Lower lobe of right lung (tissue), 2 donors: ENCODE measurements around the gene OBSCN. TPM values are rescaled to one million over a fixed set of nuclear protein-coding genes. Genes with fewer than 3 reads are reported as not detected.

Experiments used
- ATAC-seq, 2 donors: fragments of 200-7000 bp; cut with Tn5 transposase; one replicate each; pipeline ENCODE4 v1.9.1; 2020 to 2022; ENCODE audit warnings: mild to moderate bottlenecking in 2 of 2, moderate library complexity in 2 of 2
- DNase-seq: peaks from one replicate; pipeline ENCODE4 v3.0.0-alpha.2; 2020
- H3K27ac ChIP-seq: fragments of 200-600 bp; one replicate; pipeline ENCODE4 v1.8.0; 2022
- H3K27me3 ChIP-seq: fragments of 200-600 bp; one replicate; pipeline ENCODE4 v1.8.0; 2022; ENCODE audit warnings: low read depth
- H3K36me3 ChIP-seq: fragments of 200-600 bp; one replicate; pipeline ENCODE4 v1.8.0; 2022; ENCODE audit warnings: mild to moderate bottlenecking
- H3K4me1 ChIP-seq: fragments of 200-600 bp; one replicate; pipeline ENCODE4 v1.8.0; 2022
- H3K4me3 ChIP-seq: fragments of 200-600 bp; one replicate; pipeline ENCODE4 v1.8.0; 2022; ENCODE audit warnings: mild to moderate bottlenecking
- H3K9me3 ChIP-seq: fragments of 200-600 bp; one replicate; pipeline ENCODE4 v1.8.0; 2022
- intact Hi-C: fragments of 100-400 bp; cut with DNase I; formaldehyde crosslinking; loops from one replicate; pipeline ENCODE4 v1.11.0; 2022
- total RNA-seq: library from RNA; stranded (reverse); fragmentation: NEBNext Ultra II Directional; extraction: Animal tissue kit (Norgen Biotek cat#: 25700); gene quantifications from one replicate; pipeline ENCODE4 v1.2.1, GENCODE V29; 2021
- TF ChIP-seq, protein P1 (sequence below): fragments of 200-600 bp; IDR thresholded peaks from one replicate; pipeline ENCODE4 v1.8.0; 2022; ENCODE audit warnings: antibody characterized with exemption, mild to moderate bottlenecking
- donor health status: DM: no; HTN: yes; CAD: no; lungs with severe emphysema.

The OBSCN gene
- total RNA-seq, 1 donor from 2014 or later, result 35.6 TPM

DNA sequence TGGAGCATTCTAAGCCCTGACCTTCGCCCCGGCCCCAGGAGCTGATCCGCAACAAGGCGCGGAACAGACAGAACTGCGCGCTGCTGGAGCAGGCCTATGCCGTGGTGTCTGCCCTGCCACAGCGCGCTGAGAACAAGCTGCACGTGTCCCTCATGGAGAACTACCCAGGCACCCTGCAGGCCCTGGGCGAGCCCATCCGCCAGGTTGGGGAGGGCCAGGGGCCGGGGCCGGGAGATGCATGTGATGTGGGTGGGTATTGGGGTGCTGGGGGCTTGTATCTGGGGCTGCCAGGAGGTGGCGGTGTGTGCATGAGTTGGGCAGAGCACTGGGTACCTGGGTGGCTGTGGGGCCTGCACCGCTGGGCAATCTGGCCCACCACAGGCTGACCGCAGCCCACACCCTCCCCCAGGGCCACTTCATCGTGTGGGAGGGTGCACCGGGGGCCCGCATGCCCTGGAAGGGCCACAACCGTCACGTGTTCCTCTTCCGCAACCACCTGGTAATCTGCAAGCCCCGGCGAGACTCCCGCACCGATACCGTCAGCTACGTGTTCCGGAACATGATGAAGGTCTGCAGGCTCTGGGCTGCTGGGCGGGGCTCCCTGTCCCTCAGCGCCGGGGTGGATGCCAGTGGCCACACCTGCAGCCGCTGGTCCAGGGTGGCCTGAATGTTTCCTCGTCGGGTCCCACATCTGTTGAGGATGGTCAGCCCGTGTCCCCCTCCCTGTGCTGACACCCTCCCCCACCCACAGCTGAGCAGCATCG lies 133.0 kb downstream of the OBSCN start:
- H3K4me1 ChIP-seq, result no peaks in the 10 kb centered on the region
- H3K27me3 ChIP-seq, result no peaks in the 10 kb centered on the region
- ATAC-seq (no peak), DNase-seq (peak; percentile 41)
- intact Hi-C loops, result no loop called here
- H3K4me3 ChIP-seq, result no peak overlapping the region
- H3K9me3 ChIP-seq, result no peaks in the 10 kb centered on the region
- peaks cover 43% of the 10 kb centered on the region for H3K36me3 ChIP-seq
- TF ChIP-seq, protein P1, sequence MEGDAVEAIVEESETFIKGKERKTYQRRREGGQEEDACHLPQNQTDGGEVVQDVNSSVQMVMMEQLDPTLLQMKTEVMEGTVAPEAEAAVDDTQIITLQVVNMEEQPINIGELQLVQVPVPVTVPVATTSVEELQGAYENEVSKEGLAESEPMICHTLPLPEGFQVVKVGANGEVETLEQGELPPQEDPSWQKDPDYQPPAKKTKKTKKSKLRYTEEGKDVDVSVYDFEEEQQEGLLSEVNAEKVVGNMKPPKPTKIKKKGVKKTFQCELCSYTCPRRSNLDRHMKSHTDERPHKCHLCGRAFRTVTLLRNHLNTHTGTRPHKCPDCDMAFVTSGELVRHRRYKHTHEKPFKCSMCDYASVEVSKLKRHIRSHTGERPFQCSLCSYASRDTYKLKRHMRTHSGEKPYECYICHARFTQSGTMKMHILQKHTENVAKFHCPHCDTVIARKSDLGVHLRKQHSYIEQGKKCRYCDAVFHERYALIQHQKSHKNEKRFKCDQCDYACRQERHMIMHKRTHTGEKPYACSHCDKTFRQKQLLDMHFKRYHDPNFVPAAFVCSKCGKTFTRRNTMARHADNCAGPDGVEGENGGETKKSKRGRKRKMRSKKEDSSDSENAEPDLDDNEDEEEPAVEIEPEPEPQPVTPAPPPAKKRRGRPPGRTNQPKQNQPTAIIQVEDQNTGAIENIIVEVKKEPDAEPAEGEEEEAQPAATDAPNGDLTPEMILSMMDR, result peak; percentile 17
- H3K27ac ChIP-seq, result no peak overlapping the region

DNA sequence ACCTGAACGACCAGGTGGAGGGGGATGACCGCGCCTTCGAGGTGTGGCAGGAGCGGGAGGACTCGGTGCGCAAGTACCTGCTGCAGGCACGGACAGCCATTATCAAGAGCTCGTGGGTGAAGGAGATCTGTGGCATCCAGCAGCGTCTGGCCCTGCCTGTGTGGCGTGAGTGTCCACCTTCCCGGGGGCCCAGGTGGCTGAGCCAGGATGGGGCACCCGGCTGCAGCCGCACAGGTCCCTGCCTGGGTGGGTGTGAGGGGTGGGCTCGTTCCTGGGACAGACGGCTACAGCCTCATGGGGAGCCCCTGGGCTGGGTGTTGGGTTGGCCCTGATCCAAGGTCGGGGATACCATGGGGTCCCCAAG lies 133.6 kb downstream of the OBSCN start:
- H3K27me3 ChIP-seq, result no peaks in the 10 kb centered on the region
- H3K36me3 ChIP-seq, result peaks cover 43% of the 10 kb centered on the region
- H3K4me3 ChIP-seq, result no peak overlapping the region
- intact Hi-C loops, result no loop called here
- ATAC-seq (no peak), DNase-seq (peak; percentile 25)
- H3K27ac ChIP-seq, result no peak overlapping the region
- H3K9me3 ChIP-seq, result no peaks in the 10 kb centered on the region
- TF ChIP-seq, protein P1, result no peak
- no peaks in the 10 kb centered on the region for H3K4me1 ChIP-seq

DNA sequence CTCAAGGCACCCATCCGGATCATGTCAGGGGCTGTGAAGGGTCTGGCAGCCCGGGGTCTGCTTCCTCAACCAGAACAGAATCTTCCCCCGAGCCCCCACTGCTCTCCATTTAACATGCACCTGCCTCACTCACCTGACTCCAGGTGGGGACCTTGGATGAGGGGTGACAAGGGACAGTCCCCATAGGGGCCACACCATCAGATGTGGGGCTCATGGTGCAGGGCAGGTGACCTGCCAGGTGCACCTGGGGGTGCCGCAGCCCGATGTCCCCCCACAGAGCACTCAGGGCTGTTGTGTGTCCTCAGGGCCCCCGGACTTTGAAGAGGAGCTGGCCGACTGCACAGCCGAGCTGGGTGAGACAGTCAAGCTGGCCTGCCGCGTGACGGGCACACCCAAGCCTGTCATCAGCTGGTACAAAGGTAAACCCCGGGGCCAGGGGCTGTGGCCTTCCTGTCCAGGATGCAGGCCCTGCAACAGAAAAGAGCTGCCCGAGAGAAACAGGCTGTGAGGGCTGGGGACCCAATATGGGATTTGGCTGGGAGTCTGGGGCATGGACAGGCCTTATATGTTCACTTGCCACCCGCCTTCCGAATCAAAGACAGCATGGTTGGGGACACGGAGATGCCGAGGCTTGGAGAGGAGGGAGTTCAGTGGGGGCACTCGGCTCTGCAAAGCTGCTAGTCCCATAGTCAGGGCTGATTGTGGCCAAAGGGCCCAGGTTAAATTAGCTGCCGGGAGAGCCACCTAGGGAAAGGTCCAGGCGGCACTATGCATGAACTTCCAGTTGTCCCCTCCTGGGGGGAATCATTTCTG lies 134.2 kb downstream of the OBSCN start:
- peak; percentile 32 for DNase-seq

DNA sequence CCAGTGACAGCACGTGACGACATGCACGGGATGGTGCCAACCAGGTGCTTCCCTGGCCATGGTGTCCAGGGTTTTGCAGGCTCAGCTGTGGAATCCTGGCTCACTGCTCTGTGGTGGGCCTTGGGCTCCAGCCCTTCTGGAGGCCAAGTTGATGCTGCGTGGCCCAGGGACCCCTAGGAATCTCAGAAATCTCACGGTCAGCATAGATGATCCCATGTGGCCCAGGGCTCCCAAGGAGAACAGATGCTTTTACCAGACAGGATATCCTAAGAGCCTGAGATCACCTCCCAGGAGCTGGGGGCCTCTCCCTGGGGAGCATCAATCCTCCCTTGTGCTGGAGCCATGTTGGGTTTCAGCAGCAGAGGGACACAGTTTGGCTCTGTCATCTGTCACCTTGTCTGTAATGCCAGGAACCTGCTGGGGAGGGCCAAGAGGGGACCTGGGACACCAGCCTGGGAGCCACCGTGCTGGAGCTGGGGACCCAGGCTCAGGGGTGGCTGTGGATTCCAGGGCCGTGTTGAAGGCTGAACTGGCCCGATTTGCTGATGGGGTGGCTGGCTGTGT lies 134.9 kb downstream of the OBSCN start:
- Histone ChIP-seq H3K4me3 (no peak overlapping the region), H3K36me3 (peaks cover 36% of the 10 kb centered on the region), H3K27me3 (no peaks in the 10 kb centered on the region), H3K9me3 (no peaks in the 10 kb centered on the region), H3K27ac (no peak overlapping the region), H3K4me1 (no peaks in the 10 kb centered on the region)
- ATAC-seq, result no peak
- peak; percentile 22 for DNase-seq
- intact Hi-C loops, result no loop called here
- TF ChIP-seq, protein P1, result no peak

More for the DNA sequence above, 134.2 kb downstream of the OBSCN start:
- Histone ChIP-seq H3K27me3 (no peaks in the 10 kb centered on the region), H3K9me3 (no peaks in the 10 kb centered on the region), H3K4me3 (no peak overlapping the region), H3K4me1 (no peaks in the 10 kb centered on the region), H3K27ac (no peak overlapping the region), H3K36me3 (peaks cover 42% of the 10 kb centered on the region)
- intact Hi-C loops, result no loop called here
- ATAC-seq, result no peak
- TF ChIP-seq, protein P1, result no peak

DNA sequence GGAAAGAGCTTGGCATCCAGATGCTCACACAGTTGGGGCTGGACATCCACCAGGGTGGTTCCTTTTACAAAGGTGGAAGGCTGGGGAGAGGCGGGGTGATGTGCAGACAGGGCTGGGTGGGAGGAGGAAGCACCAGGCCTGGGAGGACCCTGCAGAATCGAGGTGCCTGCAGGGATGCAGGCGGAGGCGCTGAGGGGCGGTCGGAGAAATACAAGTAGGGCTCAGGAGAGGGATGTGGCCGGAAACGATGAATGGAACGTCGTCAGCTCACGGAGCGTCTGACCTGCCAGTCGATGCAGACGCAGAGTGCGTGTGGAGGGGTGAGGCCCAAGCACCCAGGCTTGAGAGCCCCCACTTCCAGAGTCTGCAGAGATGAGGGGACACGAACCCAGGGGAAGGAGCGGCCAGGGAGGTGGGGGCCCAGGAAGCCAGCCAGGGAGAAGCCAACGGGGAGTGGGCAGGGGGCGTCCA lies 135.4 kb downstream of the OBSCN start:
- ATAC-seq (no peak), DNase-seq (peak; percentile 36)
- Histone ChIP-seq H3K4me3 (no peak overlapping the region), H3K4me1 (no peaks in the 10 kb centered on the region), H3K27me3 (no peaks in the 10 kb centered on the region), H3K9me3 (no peaks in the 10 kb centered on the region), H3K27ac (no peak overlapping the region), H3K36me3 (peaks cover 31% of the 10 kb centered on the region)
- intact Hi-C loops, result no loop called here
- TF ChIP-seq, protein P1, result no peak
